Left lung (tissue), 10 donors: ENCODE results near the gene CRAMP1. TPM values are rescaled to one million over a fixed set of nuclear protein-coding genes. Genes with fewer than 3 reads are reported as not detected.

Experiments
- ATAC-seq: fragments of 200-7000 bp; cut with Tn5 transposase; one replicate; pipeline ENCODE4 v1.9.1; 2020; ENCODE audit warnings: moderate library complexity
- DNase-seq, 4 donors: peaks; one replicate each; pipeline ENCODE4 v3.0.0-alpha.2; 2013 to 2020
- H3K27ac ChIP-seq, 2 donors: fragments of 200-600 bp; sonication (generic) in 1 of 2; one replicate each; pipeline versions ENCODE4 v1.5.0 to v1.8.0; 2020 to 2021
- H3K27me3 ChIP-seq, 2 donors: fragments of 200-600 bp; sonication (generic) in 1 of 2; one replicate each; pipeline versions ENCODE4 v1.5.0 to v1.8.0; 2020 to 2021
- H3K36me3 ChIP-seq, 2 donors: fragments of 200-600 bp; sonication (generic) in 1 of 2; one replicate each; pipeline versions ENCODE4 v1.5.0 to v1.8.0; 2020 to 2021
- H3K4me1 ChIP-seq, 2 donors: fragments of 200-600 bp; one replicate each; pipeline ENCODE4 v1.8.0; 2021
- H3K4me3 ChIP-seq, 2 donors: fragments of 200-600 bp; sonication (generic) in 1 of 2; one replicate each; pipeline versions ENCODE4 v1.5.0 to v1.8.0; 2020 to 2021; ENCODE audit warnings: mild to moderate bottlenecking in 1 of 2
- H3K9me3 ChIP-seq, 2 donors: fragments of 200-600 bp; sonication (generic) in 1 of 2; one replicate each; pipeline versions ENCODE4 v1.5.0 to v1.8.0; 2020 to 2021
- intact Hi-C, 2 donors: fragments of 100-400 bp; cut with DNase I; formaldehyde crosslinking; loops; one replicate each; pipeline versions ENCODE4 v1.11.2 to v1.14.2; 2022
- polyA plus RNA-seq, 6 donors: library from polyadenylated mRNA; unstranded; fragments of 120-200 nt; gene quantifications; one replicate each; pipeline ENCODE4 v1.2.1, GENCODE V29; 2013; ENCODE audit not compliant: insufficient read length in 6 of 6
- total RNA-seq, 2 donors: library from RNA; stranded (reverse); fragmentation: NEBNext Ultra II Directional; extraction: Animal tissue kit (Norgen Biotek cat#: 25700); gene quantifications; one replicate each; pipeline ENCODE4 v1.2.1, GENCODE V29; 2021
- TF ChIP-seq, protein P1 (sequence below), 2 donors: fragments of 200-600 bp; sonication (generic) in 1 of 2; IDR thresholded peaks; one replicate each; pipeline versions ENCODE4 v1.5.0 to v1.8.0; 2021; ENCODE audit warnings: antibody characterized with exemption in 2 of 2
- donor health status: DM: no; HTN: yes; CAD: no.
- donor health status: DM: no; HTN: no; CAD: no.

The CRAMP1 gene
- total and polyA plus RNA-seq, 8 donors = 17.3 to 33.0 (median 26.4) TPM

- no peak overlapping the region for H3K27ac ChIP-seq
These were observed 33.9 kb downstream of the CRAMP1 start for GRCh38 chr16:1645914-1646525.

DNA sequence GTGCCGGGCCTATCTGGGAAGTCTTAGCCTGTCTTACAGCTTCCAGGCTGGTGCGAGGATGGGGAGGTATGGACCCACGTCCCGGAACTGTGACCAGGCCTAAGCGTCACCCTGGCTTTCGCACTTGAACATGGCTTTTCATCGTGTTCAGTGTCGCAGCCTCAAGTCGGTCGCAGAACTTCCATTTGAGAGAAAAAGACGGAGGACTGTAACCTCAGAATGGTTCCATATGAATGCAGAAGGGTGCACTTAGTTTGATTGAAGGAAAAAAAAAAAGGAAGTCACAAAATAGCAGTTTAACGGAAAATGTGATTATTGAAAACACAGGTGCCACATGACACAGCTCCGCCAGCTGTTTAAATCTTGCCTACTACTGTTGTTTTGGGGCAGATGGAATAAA lies 35.7 kb downstream of the CRAMP1 start:
- peaks cover 0 to 49% of the 10 kb centered on the region in 2 donors for H3K36me3 ChIP-seq
- H3K4me3 ChIP-seq = no peak overlapping the region
- no peaks in the 10 kb centered on the region for H3K4me1 ChIP-seq
- H3K27ac ChIP-seq = no peak overlapping the region
- no peaks in the 10 kb centered on the region for H3K27me3 ChIP-seq
- no peak for ATAC-seq
- H3K9me3 ChIP-seq = no peaks in the 10 kb centered on the region
- intact Hi-C loops = no loop called here
- DNase-seq = peak in 1 of 4 donors; percentile 24
- TF ChIP-seq, protein P1, sequence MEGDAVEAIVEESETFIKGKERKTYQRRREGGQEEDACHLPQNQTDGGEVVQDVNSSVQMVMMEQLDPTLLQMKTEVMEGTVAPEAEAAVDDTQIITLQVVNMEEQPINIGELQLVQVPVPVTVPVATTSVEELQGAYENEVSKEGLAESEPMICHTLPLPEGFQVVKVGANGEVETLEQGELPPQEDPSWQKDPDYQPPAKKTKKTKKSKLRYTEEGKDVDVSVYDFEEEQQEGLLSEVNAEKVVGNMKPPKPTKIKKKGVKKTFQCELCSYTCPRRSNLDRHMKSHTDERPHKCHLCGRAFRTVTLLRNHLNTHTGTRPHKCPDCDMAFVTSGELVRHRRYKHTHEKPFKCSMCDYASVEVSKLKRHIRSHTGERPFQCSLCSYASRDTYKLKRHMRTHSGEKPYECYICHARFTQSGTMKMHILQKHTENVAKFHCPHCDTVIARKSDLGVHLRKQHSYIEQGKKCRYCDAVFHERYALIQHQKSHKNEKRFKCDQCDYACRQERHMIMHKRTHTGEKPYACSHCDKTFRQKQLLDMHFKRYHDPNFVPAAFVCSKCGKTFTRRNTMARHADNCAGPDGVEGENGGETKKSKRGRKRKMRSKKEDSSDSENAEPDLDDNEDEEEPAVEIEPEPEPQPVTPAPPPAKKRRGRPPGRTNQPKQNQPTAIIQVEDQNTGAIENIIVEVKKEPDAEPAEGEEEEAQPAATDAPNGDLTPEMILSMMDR (IDR thresholded peaks at IDR 0.05) = no peak

More at GRCh38 chr16:1645914-1646525, 33.9 kb downstream of the CRAMP1 start:
- Histone ChIP-seq H3K27me3 (no peaks in the 10 kb centered on the region), H3K4me3 (no peak overlapping the region), H3K4me1 (peaks cover 0 to 5% of the 10 kb centered on the region in 2 donors), H3K9me3 (no peaks in the 10 kb centered on the region), H3K36me3 (peaks cover 0 to 57% of the 10 kb centered on the region in 2 donors)
- DNase-seq (no peak), ATAC-seq (no peak)
- intact Hi-C loops = no loop called here
- TF ChIP-seq, protein P1 (IDR thresholded peaks at IDR 0.05) = no peak

DNA sequence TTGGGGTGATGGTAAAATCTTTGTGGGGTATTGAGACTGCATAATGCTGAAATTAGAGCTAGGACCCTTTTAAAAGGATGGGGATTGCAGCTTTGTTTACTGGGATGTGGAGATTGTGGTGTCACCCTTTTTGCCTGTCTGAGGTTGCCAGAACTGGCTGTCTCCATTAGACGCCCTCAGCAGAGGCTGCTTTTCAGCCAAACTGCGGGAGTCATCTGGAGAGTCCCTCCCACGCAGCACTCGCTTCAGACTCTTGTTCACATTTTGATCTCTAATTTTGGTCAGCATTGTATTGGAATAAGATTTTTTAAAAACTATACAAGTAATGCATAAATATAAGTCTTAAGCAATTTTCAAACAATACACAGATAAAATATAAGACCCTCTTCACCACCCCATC lies 38.0 kb downstream of the CRAMP1 start:
- DNase-seq (no peak), ATAC-seq (no peak)
- H3K27ac ChIP-seq = no peak overlapping the region
- no peak overlapping the region for H3K4me3 ChIP-seq
- H3K36me3 ChIP-seq = peaks cover 0 to 51% of the 10 kb centered on the region in 2 donors
- H3K9me3 ChIP-seq = no peaks in the 10 kb centered on the region
- intact Hi-C loops = no loop called here
- TF ChIP-seq, protein P1 (IDR thresholded peaks at IDR 0.05) = no peak
- no peaks in the 10 kb centered on the region for H3K4me1 ChIP-seq
- H3K27me3 ChIP-seq = no peaks in the 10 kb centered on the region

- Histone ChIP-seq H3K36me3 (peaks cover 0 to 56% of the 10 kb centered on the region in 2 donors), H3K27ac (no peak overlapping the region), H3K4me3 (no peak overlapping the region), H3K9me3 (no peaks in the 10 kb centered on the region), H3K27me3 (no peaks in the 10 kb centered on the region), H3K4me1 (no peaks in the 10 kb centered on the region)
- intact Hi-C loops = no loop called here
- no peak for ATAC-seq
- peak in 1 of 4 donors; percentile 17 for DNase-seq
- TF ChIP-seq, protein P1 (IDR thresholded peaks at IDR 0.05) = no peak
These were observed 39.2 kb downstream of the CRAMP1 start for GRCh38 chr16:1651094-1651973.

DNA sequence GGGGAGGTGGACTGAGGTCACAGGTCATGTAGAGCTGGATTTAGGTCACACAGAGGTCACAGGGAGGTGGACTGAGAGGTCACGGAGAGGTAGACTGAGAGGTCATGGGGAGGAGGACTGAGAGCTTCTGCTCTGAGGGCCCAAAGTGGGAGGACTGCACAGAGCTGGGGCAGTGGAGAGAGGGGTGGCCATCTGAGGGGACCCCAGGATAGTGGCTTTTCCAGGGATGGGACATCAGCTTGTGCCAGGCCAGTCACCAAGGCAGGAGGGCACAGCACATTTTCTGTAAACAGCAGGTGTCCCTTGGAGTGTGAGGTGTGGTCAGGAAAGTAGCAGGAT lies 39.8 kb downstream of the CRAMP1 start:
- H3K9me3 ChIP-seq = no peaks in the 10 kb centered on the region
- intact Hi-C loops = no loop called here
- H3K27ac ChIP-seq = no peak overlapping the region
- peaks cover 0 to 59% of the 10 kb centered on the region in 2 donors for H3K36me3 ChIP-seq
- no peaks in the 10 kb centered on the region for H3K4me1 ChIP-seq
- no peak overlapping the region for H3K4me3 ChIP-seq
- TF ChIP-seq, protein P1 (IDR thresholded peaks at IDR 0.05) = no peak
- H3K27me3 ChIP-seq = no peaks in the 10 kb centered on the region
- DNase-seq (no peak), ATAC-seq (no peak)
